Measurements from ENCODE around the gene DRG2.

DRG2 gene

DNA sequence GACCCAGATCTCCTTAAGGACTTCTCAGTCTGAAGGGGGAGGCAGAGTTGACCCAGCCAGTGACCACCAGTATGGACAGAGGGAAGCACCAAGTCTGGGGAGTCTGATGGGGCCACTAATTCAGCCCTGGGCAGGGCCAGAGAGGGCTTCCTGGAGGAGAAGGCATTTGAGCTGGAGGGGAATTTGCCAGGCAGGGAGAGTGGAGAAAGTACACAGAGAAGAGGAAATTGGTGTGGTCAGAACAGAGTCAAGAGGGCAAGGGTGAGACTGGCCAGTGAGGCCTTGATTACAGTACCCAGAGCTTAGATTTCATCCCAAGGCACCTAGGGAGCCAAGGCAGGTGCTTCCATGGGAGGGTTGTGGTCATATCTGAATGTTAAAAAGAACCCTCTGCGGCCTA, 57.1 kb downstream of the DRG2 start:
- no peak for DNase-seq

DNA sequence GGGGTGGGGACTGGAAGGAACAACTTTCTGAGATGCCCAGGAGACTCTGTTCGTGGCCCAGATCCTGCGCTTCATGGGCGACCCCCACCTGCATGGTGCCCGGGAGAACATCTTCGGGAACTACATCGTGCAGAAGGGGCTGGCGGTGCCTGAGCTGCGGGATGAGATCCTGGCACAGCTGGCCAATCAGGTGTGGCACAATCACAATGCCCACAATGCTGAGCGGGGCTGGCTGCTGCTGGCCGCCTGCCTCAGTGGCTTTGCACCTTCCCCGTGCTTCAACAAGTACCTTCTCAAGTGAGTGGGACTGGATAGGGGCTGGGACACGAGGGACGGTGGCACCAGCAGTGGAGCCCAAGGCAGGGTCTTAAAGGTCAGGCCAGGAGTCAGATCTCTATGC, 58.1 kb downstream of the DRG2 start:
- no peak for DNase-seq

DNA sequence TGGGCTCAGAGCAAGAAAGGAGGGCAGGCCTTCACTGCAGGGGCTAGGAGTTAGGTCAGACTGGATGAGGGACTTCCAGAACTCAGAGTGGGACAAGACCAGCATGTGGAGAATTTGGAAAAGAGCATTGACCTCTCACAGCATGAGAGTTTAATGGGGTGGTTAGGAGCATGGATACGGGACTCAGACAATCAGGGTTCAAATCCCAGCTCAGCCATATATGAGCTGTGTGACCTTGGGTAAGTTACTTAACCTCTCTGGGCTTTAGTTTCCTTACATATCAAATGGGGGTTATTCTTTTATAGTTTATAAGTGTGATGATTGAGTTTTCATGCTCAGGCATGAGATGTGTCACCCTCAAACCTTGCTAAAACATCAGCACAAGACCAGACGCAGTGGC, 58.5 kb downstream of the DRG2 start:
- no peak for DNase-seq

DNA sequence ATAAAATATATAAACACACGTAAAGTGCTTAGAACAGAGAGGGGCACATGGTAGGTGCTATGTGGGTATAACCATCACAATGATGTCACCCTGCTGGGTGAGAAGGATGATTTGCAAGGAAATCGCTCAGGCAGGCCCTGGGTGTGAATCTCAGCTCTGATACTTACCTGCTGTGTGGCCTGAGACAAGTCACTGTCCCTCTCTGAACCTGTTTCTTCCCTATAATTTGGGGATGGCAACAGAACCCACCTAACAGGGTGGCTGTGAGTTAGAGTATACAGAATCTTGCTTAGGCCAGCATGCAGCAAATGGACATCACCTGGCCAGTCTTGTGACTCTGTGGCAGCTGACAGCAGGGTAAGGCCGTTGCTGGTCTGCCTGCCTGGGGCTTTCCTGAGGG, 59.2 kb downstream of the DRG2 start:
- DNase-seq, result no peak

DNA sequence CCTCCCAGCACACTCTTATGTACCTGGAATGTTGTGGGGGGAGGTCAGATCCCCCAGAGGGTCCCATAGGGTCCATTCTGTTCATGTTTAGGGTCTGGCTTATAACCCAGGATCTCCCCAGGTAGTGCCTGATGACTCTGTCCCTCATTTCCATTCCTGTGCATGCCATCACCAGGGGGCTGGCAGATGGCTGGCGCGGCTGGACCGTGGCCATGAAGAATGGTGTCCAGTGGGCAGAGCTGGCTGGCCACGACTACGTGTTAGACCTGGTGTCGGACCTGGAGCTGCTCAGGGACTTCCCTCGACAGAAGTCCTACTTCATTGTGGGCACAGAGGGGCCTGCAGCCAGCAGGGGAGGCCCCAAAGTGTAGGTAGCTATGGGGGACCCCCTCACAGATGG, 60.8 kb downstream of the DRG2 start:
- no peak for DNase-seq

DNA sequence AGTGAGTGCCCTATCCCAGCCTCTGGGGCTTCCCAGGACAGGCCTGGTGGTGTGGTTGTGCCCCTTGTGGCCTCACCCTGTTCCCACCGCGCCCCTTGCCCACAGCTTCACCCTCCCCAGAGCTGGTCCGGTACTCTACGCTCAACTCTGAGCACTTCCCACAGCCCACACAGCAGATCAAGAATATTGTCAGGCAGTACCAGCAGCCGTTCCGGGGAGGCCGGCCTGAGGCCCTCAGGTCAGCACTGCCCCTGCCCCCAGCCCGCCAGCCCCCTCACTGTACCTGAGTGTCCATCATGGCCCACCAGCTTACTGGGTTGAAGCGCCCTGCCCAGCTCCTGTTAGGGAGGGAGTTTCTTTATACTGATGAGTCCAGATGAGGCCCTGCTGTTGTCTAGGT, 63.5 kb downstream of the DRG2 start:
- DNase-seq, result no peak

DNA sequence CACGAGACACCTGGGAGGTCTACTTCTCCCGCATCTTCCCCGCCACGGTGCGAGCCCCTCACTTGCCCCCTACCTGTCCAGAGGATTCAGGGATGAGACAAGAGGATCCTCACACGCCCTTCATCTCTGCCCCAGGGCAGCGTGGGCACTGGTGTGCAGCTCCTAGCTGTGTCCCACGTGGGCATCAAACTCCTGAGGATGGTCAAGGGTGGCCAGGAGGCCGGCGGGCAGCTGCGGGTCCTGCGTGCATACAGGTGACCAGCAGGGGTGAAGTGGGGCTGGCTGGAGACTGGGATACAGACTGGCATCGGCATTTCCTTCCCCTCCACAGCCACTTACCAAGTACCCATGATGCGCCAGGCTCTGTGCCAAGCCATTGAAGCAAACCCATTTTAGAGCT, 67.4 kb downstream of the DRG2 start:
- no peak for DNase-seq

DNA sequence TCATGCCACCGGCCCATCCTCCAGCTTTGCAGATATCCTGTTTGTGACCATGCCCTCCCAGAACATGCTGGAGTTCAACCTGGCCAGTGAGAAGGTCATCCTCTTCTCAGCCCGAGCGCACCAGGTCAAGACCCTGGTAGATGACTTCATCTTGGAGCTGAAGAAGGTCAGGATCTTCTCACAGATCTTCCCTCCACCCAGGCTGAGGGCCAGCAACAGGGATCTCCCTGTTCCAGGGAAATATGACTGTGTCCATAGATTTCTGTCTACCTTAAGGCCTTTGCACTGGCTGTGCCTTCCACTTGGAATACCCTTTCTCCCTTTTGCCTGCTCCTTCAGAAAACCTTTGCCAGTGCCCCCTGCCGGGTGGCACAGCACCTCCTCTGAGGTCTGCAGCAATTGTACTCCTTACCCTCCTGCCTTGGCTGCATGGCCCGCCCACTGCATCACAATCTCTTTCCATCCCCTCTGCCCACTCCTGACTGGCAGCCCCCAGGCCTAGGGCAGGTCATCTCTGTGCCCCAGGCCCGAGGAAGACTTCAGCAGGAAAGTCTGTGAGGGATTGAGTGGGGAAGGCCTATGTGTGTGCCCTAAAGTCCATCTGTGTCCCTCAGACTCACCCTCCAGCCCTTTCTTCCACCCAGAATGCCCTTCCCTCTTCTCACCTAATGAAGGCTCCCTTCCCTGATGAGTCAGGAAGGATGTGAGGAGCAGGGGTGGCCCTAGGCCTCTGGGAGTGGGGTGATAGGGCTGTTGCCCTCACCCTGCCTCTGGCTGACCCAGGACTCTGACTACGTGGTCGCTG, 68.6 kb downstream of the DRG2 start:
- DNase-seq, result no peak

DNA sequence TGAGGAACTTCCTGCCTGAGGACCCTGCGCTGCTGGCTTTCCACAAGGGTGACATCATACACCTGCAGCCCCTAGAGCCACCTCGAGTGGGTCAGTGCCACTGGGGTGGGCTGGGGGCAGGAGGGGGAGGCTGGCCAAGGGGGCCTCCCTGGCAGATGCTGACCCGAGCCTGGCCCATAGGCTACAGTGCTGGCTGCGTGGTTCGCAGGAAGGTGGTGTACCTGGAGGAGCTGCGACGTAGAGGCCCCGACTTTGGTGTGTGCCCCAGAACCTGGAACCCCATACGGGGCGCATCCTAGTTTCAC, 69.2 kb downstream of the DRG2 start:
- no peak for DNase-seq
